Muscle layer of duodenum (tissue), 2 donors: ENCODE results near the gene CTSH.

Experiments used
- H3K27ac ChIP-seq: one replicate; pipeline ENCODE4 v1.7.0; 2013; ENCODE audit warnings: mild to moderate bottlenecking, low read length
- H3K27me3 ChIP-seq: one replicate; pipeline ENCODE4 v1.7.0; 2013; ENCODE audit warnings: low read depth, mild to moderate bottlenecking, control low read depth, low read length
- H3K36me3 ChIP-seq, 2 donors: one replicate each; pipeline ENCODE4 v1.7.0; 2013; ENCODE audit warnings: low read length in 2 of 2, control low read depth in 1 of 2, mild to moderate bottlenecking in 1 of 2; ENCODE audit not compliant: insufficient read depth in 2 of 2, control insufficient read depth in 1 of 2
- H3K4me1 ChIP-seq, 2 donors: one replicate each; pipeline ENCODE4 v1.7.0; 2013; ENCODE audit warnings: low read length in 2 of 2, mild to moderate bottlenecking in 2 of 2, control low read depth in 1 of 2, moderate library complexity in 1 of 2; ENCODE audit not compliant: insufficient read depth in 2 of 2, control insufficient read depth in 1 of 2
- H3K4me3 ChIP-seq, 2 donors: one replicate each; pipeline ENCODE4 v1.7.0; 2013; ENCODE audit warnings: low read length in 2 of 2, low read depth in 1 of 2, mild to moderate bottlenecking in 1 of 2
- H3K9me3 ChIP-seq, 2 donors: one replicate each; pipeline ENCODE4 v1.7.0; 2013; ENCODE audit warnings: low read length in 2 of 2, control low read depth in 1 of 2, mild to moderate bottlenecking in 1 of 2; ENCODE audit not compliant: control insufficient read depth in 1 of 2
- donor health status: healthy.

Gene CTSH

GRCh38 chr15:78985859-78986475 lies 41.1 kb upstream of the CTSH start:
- Histone ChIP-seq H3K9me3 (no peaks in the 10 kb centered on the region), H3K4me1 (peaks cover 0 to 6% of the 10 kb centered on the region in 2 donors), H3K36me3 (no peaks in the 10 kb centered on the region), H3K27ac (no peak overlapping the region), H3K4me3 (no peak overlapping the region), H3K27me3 (no peaks in the 10 kb centered on the region)

- H3K27me3 ChIP-seq, result no peaks in the 10 kb centered on the region
- no peak overlapping the region for H3K27ac ChIP-seq
- no peak overlapping the region for H3K4me3 ChIP-seq
- H3K36me3 ChIP-seq, result no peaks in the 10 kb centered on the region
- no peaks in the 10 kb centered on the region for H3K9me3 ChIP-seq
- peaks cover 4 to 9% of the 10 kb centered on the region in 2 donors for H3K4me1 ChIP-seq
Measured at GRCh38 chr15:78984041-78984440, 39.2 kb upstream of the CTSH start.

GRCh38 chr15:78983146-78983918 lies 38.5 kb upstream of the CTSH start:
- H3K27ac ChIP-seq, result no peak overlapping the region

GRCh38 chr15:78982736-78983135 lies 37.9 kb upstream of the CTSH start:
- H3K9me3 ChIP-seq, result no peaks in the 10 kb centered on the region
- H3K27me3 ChIP-seq, result no peaks in the 10 kb centered on the region
- H3K4me3 ChIP-seq, result no peak overlapping the region
- peaks cover 4 to 7% of the 10 kb centered on the region in 2 donors for H3K4me1 ChIP-seq
- H3K36me3 ChIP-seq, result no peaks in the 10 kb centered on the region
- no peak overlapping the region for H3K27ac ChIP-seq

More at GRCh38 chr15:78983146-78983918, 38.5 kb upstream of the CTSH start:
- no peak overlapping the region for H3K4me3 ChIP-seq
- H3K4me1 ChIP-seq, result peaks cover 4 to 7% of the 10 kb centered on the region in 2 donors
- no peaks in the 10 kb centered on the region for H3K36me3 ChIP-seq
- H3K9me3 ChIP-seq, result no peaks in the 10 kb centered on the region
- no peaks in the 10 kb centered on the region for H3K27me3 ChIP-seq

GRCh38 chr15:78981532-78982313 lies 36.9 kb upstream of the CTSH start:
- H3K27ac ChIP-seq, result no peak overlapping the region
- peaks cover 4 to 7% of the 10 kb centered on the region in 2 donors for H3K4me1 ChIP-seq
- no peaks in the 10 kb centered on the region for H3K27me3 ChIP-seq
- no peaks in the 10 kb centered on the region for H3K9me3 ChIP-seq
- H3K4me3 ChIP-seq, result no peak overlapping the region
- no peaks in the 10 kb centered on the region for H3K36me3 ChIP-seq

GRCh38 chr15:78979456-78980320 lies 34.8 kb upstream of the CTSH start:
- Histone ChIP-seq H3K4me1 (peaks cover 4 to 7% of the 10 kb centered on the region in 2 donors), H3K4me3 (no peak overlapping the region), H3K27ac (no peak overlapping the region), H3K27me3 (no peaks in the 10 kb centered on the region), H3K9me3 (no peaks in the 10 kb centered on the region), H3K36me3 (no peaks in the 10 kb centered on the region)

- no peaks in the 10 kb centered on the region for H3K27me3 ChIP-seq
- no peaks in the 10 kb centered on the region for H3K36me3 ChIP-seq
- H3K27ac ChIP-seq, result no peak overlapping the region
- H3K9me3 ChIP-seq, result no peaks in the 10 kb centered on the region
- peaks cover 4 to 7% of the 10 kb centered on the region in 2 donors for H3K4me1 ChIP-seq
- H3K4me3 ChIP-seq, result no peak overlapping the region
Measured at GRCh38 chr15:78978601-78979179, 33.8 kb upstream of the CTSH start.

- H3K4me1 ChIP-seq, result peaks cover 4 to 7% of the 10 kb centered on the region in 2 donors
- H3K27ac ChIP-seq, result no peak overlapping the region
- no peaks in the 10 kb centered on the region for H3K9me3 ChIP-seq
- no peaks in the 10 kb centered on the region for H3K36me3 ChIP-seq
- H3K4me3 ChIP-seq, result no peak overlapping the region
- no peaks in the 10 kb centered on the region for H3K27me3 ChIP-seq
Measured at GRCh38 chr15:78977591-78978347, 32.9 kb upstream of the CTSH start.

- no peak overlapping the region for H3K27ac ChIP-seq
- no peak overlapping the region for H3K4me3 ChIP-seq
- peaks cover 4 to 7% of the 10 kb centered on the region in 2 donors for H3K4me1 ChIP-seq
- H3K9me3 ChIP-seq, result no peaks in the 10 kb centered on the region
- H3K27me3 ChIP-seq, result no peaks in the 10 kb centered on the region
- H3K36me3 ChIP-seq, result no peaks in the 10 kb centered on the region
Measured at GRCh38 chr15:78977091-78977571, 32.3 kb upstream of the CTSH start.

GRCh38 chr15:78976691-78977090 lies 31.8 kb upstream of the CTSH start:
- Histone ChIP-seq H3K4me3 (no peak overlapping the region), H3K9me3 (no peaks in the 10 kb centered on the region), H3K4me1 (peaks cover 4 to 7% of the 10 kb centered on the region in 2 donors), H3K27me3 (no peaks in the 10 kb centered on the region), H3K36me3 (no peaks in the 10 kb centered on the region), H3K27ac (no peak overlapping the region)
